Measurements from ENCODE around the gene CBFA2T3. TPM values are rescaled to one million over a fixed set of nuclear protein-coding genes. Genes with fewer than 3 reads are reported as not detected.

Gene CBFA2T3
- total RNA-seq, 4 donors from 2014 or later: 3.5 to 35.5 (median 6.8) TPM

GRCh38 chr16:88979353-88980015, 2.5 kb upstream of the CBFA2T3 start:
- TF ChIP-seq POLR2A (IDR thresholded peaks at IDR 0.05) (no peak), CTCF (IDR thresholded peaks at IDR 0.05) (no peak)
- Histone ChIP-seq H3K9me3 (no peaks in the 10 kb centered on the region), H3K4me1 (peaks cover 0 to 45% (median 13%) of the 10 kb centered on the region in 4 donors), H3K4me3 (no peak overlapping the region), H3K27me3 (no peaks in the 10 kb centered on the region), H3K27ac (peak overlapping the region in 2 of 4 donors; percentile 73 to 89), H3K36me3 (no peaks in the 10 kb centered on the region)
- DNase-seq: no peak

DNA sequence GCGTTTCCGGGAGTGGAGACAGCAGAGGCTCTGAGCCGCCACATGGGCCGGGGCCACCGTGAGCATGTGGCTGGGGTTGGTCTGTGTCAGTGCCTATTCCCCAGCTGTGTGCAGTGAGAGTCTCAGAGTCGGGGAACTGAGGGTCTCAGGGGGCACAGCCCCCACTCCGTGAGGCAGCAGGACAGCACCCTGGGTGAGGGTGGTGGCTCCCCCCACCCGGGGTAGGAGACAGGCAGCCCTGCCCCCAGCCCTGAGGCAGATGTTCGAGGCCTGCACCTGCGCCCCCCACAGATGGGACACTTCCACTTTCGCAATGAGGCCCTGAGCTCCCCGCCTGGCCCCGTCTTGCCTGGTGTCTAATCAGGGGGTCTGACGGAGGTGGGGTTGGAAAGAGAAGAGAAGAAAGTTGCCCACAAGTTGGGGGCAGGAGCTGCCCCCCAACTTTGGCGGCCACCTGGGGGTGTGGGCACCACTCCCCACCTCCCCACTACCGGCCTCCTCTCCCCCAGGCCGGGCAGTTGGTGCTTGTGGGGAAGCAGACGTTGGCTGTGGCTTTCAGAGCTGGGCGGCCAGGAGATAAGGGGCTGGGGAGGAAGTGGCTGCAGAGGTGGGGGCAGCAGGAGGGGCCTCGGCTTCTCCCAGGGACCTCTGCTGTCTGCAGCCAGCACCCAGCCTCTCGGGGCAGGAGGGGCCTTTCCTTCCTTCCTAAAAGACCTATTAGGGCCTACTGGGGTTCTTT, 1.8 kb upstream of the CBFA2T3 start:
- Histone ChIP-seq H3K4me3 (peak overlapping the region in 1 of 4 donors; percentile 6), H3K36me3 (no peaks in the 10 kb centered on the region), H3K27ac (peak overlapping the region; percentile 19 to 89 (median 48)), H3K27me3 (no peaks in the 10 kb centered on the region), H3K4me1 (peaks cover 0 to 37% (median 9%) of the 10 kb centered on the region in 4 donors), H3K9me3 (no peaks in the 10 kb centered on the region)
- DNase-seq: peak in 2 of 3 donors; percentile 86 to 90
- TF ChIP-seq POLR2A (IDR thresholded peaks at IDR 0.05): no peak
- no peak for TF ChIP-seq CTCF (IDR thresholded peaks at IDR 0.05)

GRCh38 chr16:88977812-88978607, 1.0 kb upstream of the CBFA2T3 start:
- Histone ChIP-seq H3K4me1 (peaks cover 0 to 33% (median 9%) of the 10 kb centered on the region in 4 donors), H3K27ac (peak overlapping the region; percentile 36 to 89 (median 59)), H3K27me3 (no peaks in the 10 kb centered on the region), H3K4me3 (peak overlapping the region in 1 of 4 donors; percentile 54), H3K36me3 (no peaks in the 10 kb centered on the region), H3K9me3 (no peaks in the 10 kb centered on the region)
- no peak for TF ChIP-seq POLR2A (IDR thresholded peaks at IDR 0.05)
- no peak for TF ChIP-seq CTCF (IDR thresholded peaks at IDR 0.05)
- no peak for DNase-seq

DNA sequence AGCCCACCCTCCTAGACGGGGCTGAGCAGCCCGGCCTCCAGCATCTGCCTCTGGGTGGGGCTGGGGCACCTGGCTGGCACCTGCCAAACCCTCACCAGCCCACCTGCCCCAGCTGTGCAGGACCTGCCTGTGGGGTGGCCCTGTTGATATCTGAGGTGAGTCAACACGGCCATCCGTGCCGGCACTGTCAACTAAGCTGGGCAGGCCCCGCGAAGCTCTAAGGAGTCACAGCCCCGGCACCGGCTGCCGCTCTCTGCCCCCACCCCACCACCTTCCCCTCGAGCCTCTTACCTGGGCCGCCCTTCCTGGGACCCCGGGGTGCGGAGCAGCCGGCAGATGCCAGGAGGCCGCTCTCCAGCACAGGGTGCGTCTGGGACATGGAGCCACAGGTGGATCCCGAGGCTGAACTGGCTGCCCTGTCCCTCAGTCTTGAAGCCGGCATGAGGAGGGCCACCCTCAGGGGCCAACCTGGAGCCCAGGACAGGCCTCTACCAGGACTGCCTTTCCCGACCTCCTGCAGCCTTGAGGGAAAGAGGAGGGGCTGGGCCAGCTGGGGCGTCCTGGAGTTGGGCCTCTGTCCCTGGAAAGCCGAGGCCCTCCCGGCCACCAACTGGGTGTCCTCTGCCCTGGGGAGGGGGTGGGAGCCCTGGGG, 515 bp downstream of the CBFA2T3 start:
- Histone ChIP-seq H3K27me3 (no peaks in the 10 kb centered on the region), H3K9me3 (no peaks in the 10 kb centered on the region), H3K27ac (peak overlapping the region in 3 of 4 donors; percentile 34 to 89 (median 36)), H3K4me3 (peak overlapping the region; percentile 16 to 54 (median 34)), H3K4me1 (peaks cover 0 to 37% (median 14%) of the 10 kb centered on the region in 4 donors), H3K36me3 (no peaks in the 10 kb centered on the region)
- DNase-seq: peak in 2 of 3 donors; percentile 59 to 66
- no peak for TF ChIP-seq POLR2A (IDR thresholded peaks at IDR 0.05)
- TF ChIP-seq CTCF (IDR thresholded peaks at IDR 0.05): no peak

GRCh38 chr16:88975511-88976061, 1.4 kb downstream of the CBFA2T3 start:
- Histone ChIP-seq H3K4me1 (peaks cover 0 to 43% (median 14%) of the 10 kb centered on the region in 4 donors), H3K4me3 (peak overlapping the region in 3 of 4 donors; percentile 33 to 54 (median 36)), H3K27ac (peak overlapping the region in 2 of 4 donors; percentile 36 to 89), H3K36me3 (no peaks in the 10 kb centered on the region), H3K9me3 (no peaks in the 10 kb centered on the region), H3K27me3 (no peaks in the 10 kb centered on the region)
- DNase-seq: no peak
- TF ChIP-seq POLR2A (IDR thresholded peaks at IDR 0.05) (no peak), CTCF (IDR thresholded peaks at IDR 0.05) (no peak)
